Colonic mucosa (tissue), 4 donors: ENCODE measurements around the gene TFIP11. TPM values are rescaled to one million over a fixed set of nuclear protein-coding genes. Genes with fewer than 3 reads are reported as not detected.

ENCODE experiments used
- DNase-seq: peaks from one replicate; pipeline ENCODE4 v3.0.0-alpha.2; 2020
- H3K27ac ChIP-seq: fragments of 200-600 bp; one replicate; pipeline ENCODE4 v1.8.0; 2021
- H3K27me3 ChIP-seq: fragments of 200-600 bp; one replicate; pipeline ENCODE4 v1.8.0; 2021
- H3K36me3 ChIP-seq: fragments of 200-600 bp; one replicate; pipeline ENCODE4 v1.8.0; 2021
- H3K4me1 ChIP-seq: fragments of 200-600 bp; one replicate; pipeline ENCODE4 v1.8.0; 2021; ENCODE audit warnings: mild to moderate bottlenecking
- H3K4me3 ChIP-seq: fragments of 200-600 bp; one replicate; pipeline ENCODE4 v1.8.0; 2021
- H3K9ac ChIP-seq, 2 donors: one replicate each; pipeline ENCODE4 v1.7.0; 2013; ENCODE audit warnings: control low read depth in 2 of 2, low read depth in 2 of 2, low read length in 2 of 2
- H3K9me3 ChIP-seq: fragments of 200-600 bp; one replicate; pipeline ENCODE4 v1.8.0; 2021
- intact Hi-C: fragments of 100-400 bp; cut with DNase I; formaldehyde crosslinking; loops from one replicate; pipeline ENCODE4 v1.14.1; 2022
- total RNA-seq, 2 donors: library from RNA; stranded (reverse); fragmentation: NEBNext Ultra II Directional in 1 of 2; extraction: Animal tissue kit (Norgen Biotek cat#: 25700) in 1 of 2; gene quantifications; one replicate each; pipeline ENCODE4 v1.2.1, GENCODE V29; 2021
- TF ChIP-seq, protein P1 (sequence below): fragments of 200-600 bp; IDR thresholded peaks from one replicate; pipeline ENCODE4 v1.8.0; 2022; ENCODE audit warnings: antibody characterized with exemption, mild to moderate bottlenecking
- donor health status: healthy.
- donor health status: DM: no; HTN: no; CAD: no.
- donor health status: DM: no; HTN: no; CAD: no.

TFIP11 gene
- total RNA-seq, 2 donors from 2014 or later = 31.8 to 36.4 TPM

DNA sequence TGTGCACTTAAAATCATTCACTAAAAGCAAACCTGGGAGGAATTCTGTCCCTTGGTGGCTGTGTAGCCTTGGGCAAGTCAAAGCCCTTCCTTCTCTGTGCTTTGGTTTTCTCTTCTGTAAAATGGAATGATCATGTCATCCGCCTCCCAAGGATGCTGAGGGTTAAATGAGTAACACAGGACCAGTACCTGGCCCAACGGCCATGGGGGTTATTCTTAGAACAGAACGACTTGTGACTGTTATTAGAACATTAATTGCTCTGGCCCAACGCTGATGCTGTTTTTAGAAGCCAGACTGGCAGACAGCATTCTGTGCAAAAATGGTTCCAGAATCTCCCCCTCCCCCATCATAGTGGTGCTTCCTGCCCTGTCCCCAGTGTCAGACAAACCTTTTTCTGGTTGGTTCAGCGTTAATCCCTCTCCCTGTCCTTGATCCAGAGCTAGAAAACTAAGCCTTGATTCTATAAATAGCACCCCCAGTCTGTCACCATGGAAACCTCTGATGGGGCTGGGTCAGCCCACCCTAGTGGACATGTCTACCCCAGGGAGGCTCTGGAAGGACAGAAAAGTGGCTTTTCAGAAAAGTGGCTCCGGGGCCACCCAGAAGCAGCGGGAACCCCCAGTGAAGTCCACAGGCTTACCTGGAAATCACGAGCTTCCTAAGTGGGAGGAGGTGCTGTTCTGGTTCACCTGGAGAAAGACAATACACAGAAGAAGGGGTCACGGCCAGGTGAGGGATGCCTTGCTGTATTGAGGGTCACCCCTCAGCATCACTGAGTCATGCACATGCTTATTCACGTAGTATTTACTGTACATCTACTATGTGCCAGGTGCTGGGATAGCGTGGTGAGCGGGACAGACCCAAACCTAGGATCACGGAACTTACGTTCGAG, 15.5 kb upstream of the TFIP11 start:
- Histone ChIP-seq H3K9me3 (no peaks in the 10 kb centered on the region), H3K4me1 (no peaks in the 10 kb centered on the region), H3K27ac (no peak overlapping the region), H3K9ac (no peak overlapping the region), H3K36me3 (no peaks in the 10 kb centered on the region), H3K4me3 (no peak overlapping the region), H3K27me3 (no peaks in the 10 kb centered on the region)
- TF ChIP-seq, protein P1, sequence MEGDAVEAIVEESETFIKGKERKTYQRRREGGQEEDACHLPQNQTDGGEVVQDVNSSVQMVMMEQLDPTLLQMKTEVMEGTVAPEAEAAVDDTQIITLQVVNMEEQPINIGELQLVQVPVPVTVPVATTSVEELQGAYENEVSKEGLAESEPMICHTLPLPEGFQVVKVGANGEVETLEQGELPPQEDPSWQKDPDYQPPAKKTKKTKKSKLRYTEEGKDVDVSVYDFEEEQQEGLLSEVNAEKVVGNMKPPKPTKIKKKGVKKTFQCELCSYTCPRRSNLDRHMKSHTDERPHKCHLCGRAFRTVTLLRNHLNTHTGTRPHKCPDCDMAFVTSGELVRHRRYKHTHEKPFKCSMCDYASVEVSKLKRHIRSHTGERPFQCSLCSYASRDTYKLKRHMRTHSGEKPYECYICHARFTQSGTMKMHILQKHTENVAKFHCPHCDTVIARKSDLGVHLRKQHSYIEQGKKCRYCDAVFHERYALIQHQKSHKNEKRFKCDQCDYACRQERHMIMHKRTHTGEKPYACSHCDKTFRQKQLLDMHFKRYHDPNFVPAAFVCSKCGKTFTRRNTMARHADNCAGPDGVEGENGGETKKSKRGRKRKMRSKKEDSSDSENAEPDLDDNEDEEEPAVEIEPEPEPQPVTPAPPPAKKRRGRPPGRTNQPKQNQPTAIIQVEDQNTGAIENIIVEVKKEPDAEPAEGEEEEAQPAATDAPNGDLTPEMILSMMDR = no peak
- intact Hi-C loops = no loop called here
- DNase-seq = no peak

DNA sequence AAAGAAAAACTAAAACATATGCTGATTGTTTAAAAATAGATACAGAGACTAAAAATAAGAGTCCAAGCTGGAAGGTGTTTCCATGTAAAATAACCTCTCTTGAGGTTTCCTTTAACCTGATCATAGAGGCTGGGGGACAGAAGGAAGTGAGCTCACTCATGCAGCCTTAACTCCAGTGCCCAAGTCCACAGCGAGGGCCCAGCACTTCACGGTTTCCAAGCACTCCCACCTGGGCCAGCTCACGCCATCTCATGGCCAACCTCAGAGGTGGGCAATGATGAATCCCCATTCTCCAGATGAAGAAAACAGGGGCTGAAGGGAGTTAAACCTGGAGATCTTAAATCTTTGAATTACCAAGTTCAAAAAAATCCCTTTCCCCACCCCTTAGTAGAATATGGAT, 14.9 kb upstream of the TFIP11 start:
- no peaks in the 10 kb centered on the region for H3K36me3 ChIP-seq
- no peaks in the 10 kb centered on the region for H3K9me3 ChIP-seq
- no peak for DNase-seq
- no peaks in the 10 kb centered on the region for H3K4me1 ChIP-seq
- TF ChIP-seq, protein P1 = no peak
- no peaks in the 10 kb centered on the region for H3K27me3 ChIP-seq
- no peak overlapping the region for H3K9ac ChIP-seq
- no peak overlapping the region for H3K27ac ChIP-seq
- intact Hi-C loops = no loop called here
- H3K4me3 ChIP-seq = no peak overlapping the region

DNA sequence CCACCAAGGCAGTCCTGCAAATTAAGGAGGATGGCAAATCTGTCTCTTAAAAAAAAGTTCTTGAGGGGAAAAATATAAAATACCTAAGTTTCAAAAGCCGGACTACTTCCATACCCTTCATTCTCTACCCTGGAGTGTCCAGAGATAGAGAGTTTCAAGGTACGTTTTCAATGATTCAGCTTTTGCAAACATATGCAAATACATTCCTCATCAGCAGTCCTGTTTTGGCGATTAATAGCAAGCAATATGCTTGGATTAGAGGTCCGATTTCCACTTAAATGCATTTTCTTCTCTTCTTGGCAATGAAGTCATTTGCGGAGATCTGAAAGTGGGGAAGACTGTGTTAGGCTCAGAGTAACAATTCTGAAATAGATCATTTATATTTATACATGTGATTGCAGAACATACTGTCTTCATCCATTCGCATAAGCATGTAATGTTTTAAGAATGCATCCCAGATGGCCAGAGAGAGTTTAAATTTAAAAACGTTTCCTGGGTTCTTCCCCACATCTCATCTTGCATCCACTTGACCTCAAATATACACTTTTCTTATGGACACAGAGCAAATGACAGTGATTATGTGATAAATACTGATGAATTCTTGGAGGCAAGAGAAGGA, 13.8 kb upstream of the TFIP11 start:
- Histone ChIP-seq H3K27ac (no peak overlapping the region), H3K4me3 (no peak overlapping the region), H3K36me3 (no peaks in the 10 kb centered on the region), H3K9me3 (no peaks in the 10 kb centered on the region), H3K9ac (no peak overlapping the region), H3K27me3 (no peaks in the 10 kb centered on the region), H3K4me1 (no peaks in the 10 kb centered on the region)
- intact Hi-C loops = no loop called here
- no peak for DNase-seq
- TF ChIP-seq, protein P1 = no peak

DNA sequence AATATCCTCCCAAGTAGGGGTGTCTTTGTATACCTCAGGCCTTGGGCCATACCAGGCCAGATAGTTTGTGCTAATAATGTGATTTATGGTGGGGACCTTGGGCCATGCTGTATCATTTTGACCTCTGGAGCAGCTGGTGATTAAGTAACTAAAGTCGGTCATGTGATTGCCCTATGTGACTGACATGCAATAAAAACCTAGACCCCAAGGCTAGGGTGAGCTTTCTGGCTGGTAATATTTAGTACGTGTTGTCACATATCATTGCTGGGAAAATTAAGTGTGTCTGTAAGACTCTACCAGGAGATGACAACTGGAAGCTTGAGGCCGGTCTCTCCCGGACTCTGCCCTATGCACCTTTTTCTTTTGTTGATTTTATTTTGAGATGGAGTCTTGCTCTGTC, 12.6 kb upstream of the TFIP11 start:
- Histone ChIP-seq H3K36me3 (no peaks in the 10 kb centered on the region), H3K4me3 (no peak overlapping the region), H3K27me3 (no peaks in the 10 kb centered on the region), H3K9me3 (no peaks in the 10 kb centered on the region), H3K9ac (no peak overlapping the region), H3K27ac (no peak overlapping the region), H3K4me1 (no peaks in the 10 kb centered on the region)
- intact Hi-C loops = no loop called here
- TF ChIP-seq, protein P1 = no peak
- no peak for DNase-seq

DNA sequence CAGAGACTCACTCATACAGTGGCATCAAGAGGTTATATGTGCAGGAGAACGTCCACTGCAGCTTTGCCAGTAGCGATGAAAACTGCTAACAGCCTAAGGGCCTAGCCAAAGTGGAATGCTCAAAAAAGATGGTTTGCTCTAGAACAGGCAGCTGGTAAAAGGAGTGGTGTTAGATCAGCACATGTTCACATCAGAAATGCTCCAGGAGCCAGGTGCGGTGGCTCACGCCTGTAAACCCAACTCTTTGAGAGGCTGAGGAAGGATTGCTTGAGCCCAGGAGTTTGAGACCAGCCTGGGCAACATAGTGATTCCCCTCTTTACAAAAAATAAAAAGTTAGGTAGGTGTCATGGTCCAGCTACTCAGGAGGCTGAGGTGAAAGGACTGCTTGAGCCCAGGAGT, 10.3 kb upstream of the TFIP11 start:
- no peaks in the 10 kb centered on the region for H3K4me1 ChIP-seq
- TF ChIP-seq, protein P1 = no peak
- DNase-seq = no peak
- no peaks in the 10 kb centered on the region for H3K27me3 ChIP-seq
- intact Hi-C loops = no loop called here
- H3K9ac ChIP-seq = no peak overlapping the region
- H3K36me3 ChIP-seq = no peaks in the 10 kb centered on the region
- H3K4me3 ChIP-seq = no peak overlapping the region
- H3K27ac ChIP-seq = no peak overlapping the region
- no peaks in the 10 kb centered on the region for H3K9me3 ChIP-seq
